ENCODE results near the gene ARHGEF12. TPM values are rescaled to one million over a fixed set of nuclear protein-coding genes. Genes with fewer than 3 reads are reported as not detected.

ARHGEF12 gene
- polyA plus RNA-seq, 1 donor (not counting 4 experiments of a cell fraction or from before 2014, with no cell fraction given) = 28.8 TPM

- no peaks in the 10 kb centered on the region for H3K9me3 ChIP-seq (ENCODE audit: control insufficient read depth, low read depth, low read length)
- dilution Hi-C loops (cut with MboI; ENCODE audit: extremely low pct_ligation_motif_present, low sequenced_read_pairs) = no loop called here
- no peak overlapping the region for H3K4me2 ChIP-seq (ENCODE audit: control insufficient read depth, extremely low read depth, insufficient read depth, low read depth, low read length)
- H3K27me3 ChIP-seq (ENCODE audit: control insufficient read depth, extremely low read depth, insufficient read depth, low read length) = no peaks in the 10 kb centered on the region
- H4K20me1 ChIP-seq (ENCODE audit: control insufficient read depth, extremely low read depth, insufficient read depth, low read length) = no peaks in the 10 kb centered on the region
- H3K36me3 ChIP-seq (ENCODE audit: control insufficient read depth in 2 of 2, extremely low read depth in 1 of 2, insufficient read depth in 2 of 2, low read length in 2 of 2) = no peaks in the 10 kb centered on the region
- H3K4me3 ChIP-seq (ENCODE audit: control insufficient read depth in 2 of 3, extremely low read depth in 1 of 3, insufficient read depth in 2 of 3, low read depth in 1 of 3, low read length in 3 of 3) = no peak overlapping the region
- no peaks in the 10 kb centered on the region for H3K9me1 ChIP-seq (ENCODE audit: control insufficient read depth, extremely low read depth, insufficient read depth, low read length)
- H3K9ac ChIP-seq (ENCODE audit: control insufficient read depth, extremely low read depth, insufficient read depth, low read length) = no peak overlapping the region
- no peak overlapping the region for H3K27ac ChIP-seq (ENCODE audit: control insufficient read depth, insufficient read depth, low read length)
- peaks cover 41% of the 10 kb centered on the region for H3K4me1 ChIP-seq (ENCODE audit: control insufficient read depth, extremely low read depth, insufficient read depth, low read length)
- no peak overlapping the region for H2AFZ ChIP-seq (ENCODE audit: control insufficient read depth, low read length)
- no peaks in the 10 kb centered on the region for H3K79me2 ChIP-seq (ENCODE audit: control insufficient read depth, insufficient read depth, low read length)
- TF ChIP-seq CTCF (optimal IDR thresholded peaks at IDR 0.05 in 1 of 3, IDR thresholded peaks at IDR 0.05 in 1 of 3, conservative IDR thresholded peaks at IDR 0.05 in 1 of 3; ENCODE audit: extremely low read depth in 1 of 3, insufficient read depth in 2 of 3, low read length in 3 of 3) (no peak), EZH2 (IDR thresholded peaks at IDR 0.05; ENCODE audit: low read length) (no peak)
- DNase-seq (ENCODE audit: low read depth, low spot score) (no peak), FAIRE-seq (no peak)
Measured at GRCh38 chr11:120298461-120298860, 37.8 kb upstream of the ARHGEF12 start.

GRCh38 chr11:120302001-120302805, 34.0 kb upstream of the ARHGEF12 start:
- no peak overlapping the region for H3K4me2 ChIP-seq (ENCODE audit: control insufficient read depth, extremely low read depth, insufficient read depth, low read depth, low read length)
- H3K27me3 ChIP-seq (ENCODE audit: control insufficient read depth, extremely low read depth, insufficient read depth, low read length) = no peaks in the 10 kb centered on the region
- H3K9me1 ChIP-seq (ENCODE audit: control insufficient read depth, extremely low read depth, insufficient read depth, low read length) = no peaks in the 10 kb centered on the region
- no peaks in the 10 kb centered on the region for H4K20me1 ChIP-seq (ENCODE audit: control insufficient read depth, extremely low read depth, insufficient read depth, low read length)
- H3K36me3 ChIP-seq (ENCODE audit: control insufficient read depth in 2 of 2, extremely low read depth in 1 of 2, insufficient read depth in 2 of 2, low read length in 2 of 2) = no peaks in the 10 kb centered on the region
- peaks cover 53% of the 10 kb centered on the region for H3K4me1 ChIP-seq (ENCODE audit: control insufficient read depth, extremely low read depth, insufficient read depth, low read length)
- FAIRE-seq (no peak), DNase-seq (ENCODE audit: low read depth, low spot score) (no peak)
- dilution Hi-C loops (cut with MboI; ENCODE audit: extremely low pct_ligation_motif_present, low sequenced_read_pairs) = no loop called here
- H3K9ac ChIP-seq (ENCODE audit: control insufficient read depth, extremely low read depth, insufficient read depth, low read length) = no peak overlapping the region
- H3K79me2 ChIP-seq (ENCODE audit: control insufficient read depth, insufficient read depth, low read length) = no peaks in the 10 kb centered on the region
- H3K4me3 ChIP-seq (ENCODE audit: control insufficient read depth in 2 of 3, extremely low read depth in 1 of 3, insufficient read depth in 2 of 3, low read depth in 1 of 3, low read length in 3 of 3) = no peak overlapping the region
- TF ChIP-seq CTCF (optimal IDR thresholded peaks at IDR 0.05 in 1 of 3, IDR thresholded peaks at IDR 0.05 in 1 of 3, conservative IDR thresholded peaks at IDR 0.05 in 1 of 3; ENCODE audit: extremely low read depth in 1 of 3, insufficient read depth in 2 of 3, low read length in 3 of 3) = no peak
- TF ChIP-seq EZH2 (IDR thresholded peaks at IDR 0.05; ENCODE audit: low read length) = no peak
- no peak overlapping the region for H2AFZ ChIP-seq (ENCODE audit: control insufficient read depth, low read length)
- no peaks in the 10 kb centered on the region for H3K9me3 ChIP-seq (ENCODE audit: control insufficient read depth, low read depth, low read length)
- H3K27ac ChIP-seq (ENCODE audit: control insufficient read depth, insufficient read depth, low read length) = no peak overlapping the region
